Osteoblast (primary cell): Measurements from ENCODE around the gene PIGQ. TPM values are rescaled to one million over a fixed set of nuclear protein-coding genes. Genes with fewer than 3 reads are reported as not detected.

ENCODE experiments used
- DNase-seq: peaks from one replicate; pipeline ENCODE4 v3.0.0; 2011; ENCODE audit warnings: low spot score, mixed read lengths; ENCODE audit not compliant: insufficient read length; ENCODE audit errors: missing footprints
- H2AFZ ChIP-seq: 2 replicates; pipeline ENCODE4 v1.6.0; 2011; ENCODE audit warnings: mild to moderate bottlenecking, low read length
- H3K27ac ChIP-seq: 2 replicates; pipeline ENCODE4 v1.5.1; 2011; ENCODE audit warnings: mild to moderate bottlenecking, low read depth, low read length, moderate library complexity
- H3K27me3 ChIP-seq: 2 replicates; pipeline ENCODE4 v1.6.0; 2012; ENCODE audit warnings: mild to moderate bottlenecking, control low read depth, inconsistent platforms, low read length, moderate library complexity; ENCODE audit not compliant: insufficient read depth
- H3K36me3 ChIP-seq: 2 replicates; pipeline ENCODE4 v1.5.1; 2011; ENCODE audit warnings: mild to moderate bottlenecking, low read length, control low read depth, moderate library complexity; ENCODE audit not compliant: insufficient read depth
- H3K4me1 ChIP-seq: 2 replicates; pipeline ENCODE4 v1.5.1; 2011; ENCODE audit warnings: mild to moderate bottlenecking, low read length, control low read depth, moderate library complexity; ENCODE audit not compliant: insufficient read depth
- H3K4me2 ChIP-seq: 2 replicates; pipeline ENCODE4 v1.6.0; 2011; ENCODE audit warnings: mild to moderate bottlenecking, low read length; ENCODE audit not compliant: insufficient read depth
- H3K4me3 ChIP-seq: fragments of 200-600 bp; sonication (generic); 3 replicates; pipeline ENCODE4 v1.5.1; 2012; ENCODE audit warnings: mild to moderate bottlenecking, low read length, inconsistent platforms; ENCODE audit not compliant: insufficient read depth
- H3K79me2 ChIP-seq: 2 replicates; pipeline ENCODE4 v1.6.0; 2012; ENCODE audit warnings: mild to moderate bottlenecking, low read length, control low read depth, inconsistent platforms; ENCODE audit not compliant: insufficient read depth
- H3K9me3 ChIP-seq: 2 replicates; pipeline ENCODE4 v1.5.1; 2011; ENCODE audit warnings: low read depth, low read length, control low read depth
- H4K20me1 ChIP-seq: 2 replicates; pipeline ENCODE4 v1.6.0; 2012; ENCODE audit warnings: mild to moderate bottlenecking, low read length, control low read depth; ENCODE audit not compliant: insufficient read depth
- CTCF ChIP-seq: IDR thresholded peaks from 2 replicates; pipeline ENCODE4 v1.5.1; 2011; ENCODE audit warnings: mild to moderate bottlenecking, low read depth, low read length, moderate library complexity; ENCODE audit errors: extremely low read depth
- total RNA-seq: library from RNA; depleted of rRNA; stranded (reverse); fragments of >200 nt; gene quantifications from 2 replicates; pipeline ENCODE4 v1.2.3, GENCODE V29; 2012

Gene PIGQ
- total RNA-seq, 1 donor: 29.0 TPM

GRCh38 chr16:575354-576196, 5.8 kb downstream of the PIGQ start:
- Histone ChIP-seq H3K9me3 (no peaks in the 10 kb centered on the region), H3K4me2 (no peak overlapping the region), H3K4me1 (no peaks in the 10 kb centered on the region), H3K36me3 (no peaks in the 10 kb centered on the region), H3K79me2 (peaks cover 25% of the 10 kb centered on the region), H3K4me3 (no peak overlapping the region), H2AFZ (no peak overlapping the region), H3K27me3 (no peaks in the 10 kb centered on the region), H3K27ac (no peak overlapping the region), H4K20me1 (peaks cover 12% of the 10 kb centered on the region)
- DNase-seq: no peak
- TF ChIP-seq CTCF: no peak

DNA sequence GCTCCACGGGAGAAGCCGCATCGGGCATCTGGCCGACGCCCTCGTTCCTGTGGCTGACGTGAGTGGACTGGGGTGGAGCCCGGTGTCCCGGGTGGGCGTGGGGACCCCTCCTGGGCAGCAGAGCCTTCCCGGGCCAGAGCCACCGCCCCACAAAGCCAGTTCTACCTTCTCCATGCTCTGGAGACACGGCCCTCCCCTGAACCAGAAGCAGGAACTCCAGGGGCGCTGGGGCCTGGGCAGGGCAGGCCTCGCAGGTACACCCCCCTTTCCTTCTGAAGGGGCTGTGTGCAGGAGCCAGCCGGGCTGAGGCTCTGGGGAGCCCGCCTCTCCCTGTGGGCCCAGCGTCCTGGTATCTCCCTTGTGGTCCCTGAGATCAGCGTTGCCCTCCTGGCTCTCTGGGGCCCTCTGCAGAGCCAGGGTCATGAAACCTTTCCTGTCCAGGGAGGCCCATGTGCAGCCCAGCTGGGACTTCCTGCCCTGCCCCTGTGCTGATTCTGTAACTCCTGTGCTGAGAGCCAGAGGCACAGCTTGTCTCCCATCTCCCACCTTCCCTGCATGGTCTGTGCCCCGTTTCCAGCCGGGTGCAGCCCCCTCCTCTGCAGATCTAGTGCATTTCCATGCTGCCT, 6.5 kb downstream of the PIGQ start:
- H3K4me1 ChIP-seq: no peaks in the 10 kb centered on the region
- H3K36me3 ChIP-seq: no peaks in the 10 kb centered on the region
- peaks cover 12% of the 10 kb centered on the region for H4K20me1 ChIP-seq
- no peaks in the 10 kb centered on the region for H3K9me3 ChIP-seq
- H2AFZ ChIP-seq: no peak overlapping the region
- DNase-seq: peak; percentile 87
- no peaks in the 10 kb centered on the region for H3K27me3 ChIP-seq
- no peak overlapping the region for H3K4me2 ChIP-seq
- peaks cover 18% of the 10 kb centered on the region for H3K79me2 ChIP-seq
- TF ChIP-seq CTCF: no peak
- no peak overlapping the region for H3K27ac ChIP-seq
- no peak overlapping the region for H3K4me3 ChIP-seq

DNA sequence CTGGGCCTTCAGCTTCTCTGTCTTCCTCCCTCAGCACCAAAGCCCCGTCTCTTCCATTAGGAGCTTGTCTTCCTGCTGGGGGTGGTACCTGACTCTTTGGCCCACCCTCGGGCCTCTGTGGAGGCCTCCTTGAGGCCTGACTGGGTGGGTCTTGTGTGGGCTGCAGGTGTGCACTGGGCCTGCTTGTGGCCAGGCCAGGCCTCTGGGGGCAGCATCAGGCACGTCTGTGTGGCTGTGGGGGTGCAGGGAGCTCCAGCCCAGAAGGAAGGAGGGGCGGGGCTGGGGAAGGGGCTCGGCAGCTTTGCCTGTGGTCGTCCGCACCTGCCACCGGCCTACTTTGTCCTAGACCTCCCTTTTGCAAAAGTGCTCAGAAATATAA, 7.0 kb downstream of the PIGQ start:
- peaks cover 14% of the 10 kb centered on the region for H3K79me2 ChIP-seq
- H3K36me3 ChIP-seq: no peaks in the 10 kb centered on the region
- no peak for DNase-seq
- H3K27me3 ChIP-seq: no peaks in the 10 kb centered on the region
- no peaks in the 10 kb centered on the region for H3K9me3 ChIP-seq
- no peak for TF ChIP-seq CTCF
- H4K20me1 ChIP-seq: peaks cover 12% of the 10 kb centered on the region
- no peaks in the 10 kb centered on the region for H3K4me1 ChIP-seq
- H3K27ac ChIP-seq: no peak overlapping the region
- H3K4me3 ChIP-seq: no peak overlapping the region
- H3K4me2 ChIP-seq: no peak overlapping the region
- no peak overlapping the region for H2AFZ ChIP-seq

GRCh38 chr16:577796-578195, 8.0 kb downstream of the PIGQ start:
- H3K27me3 ChIP-seq: no peaks in the 10 kb centered on the region
- peaks cover 10% of the 10 kb centered on the region for H4K20me1 ChIP-seq
- no peaks in the 10 kb centered on the region for H3K36me3 ChIP-seq
- H2AFZ ChIP-seq: no peak overlapping the region
- no peaks in the 10 kb centered on the region for H3K9me3 ChIP-seq
- no peak overlapping the region for H3K4me2 ChIP-seq
- no peak overlapping the region for H3K4me3 ChIP-seq
- TF ChIP-seq CTCF: no peak
- H3K4me1 ChIP-seq: no peaks in the 10 kb centered on the region
- no peak overlapping the region for H3K27ac ChIP-seq
- H3K79me2 ChIP-seq: peaks cover 4% of the 10 kb centered on the region
- DNase-seq: no peak
